Measurements from ENCODE around the gene PDE3B. TPM values are rescaled to one million over a fixed set of nuclear protein-coding genes. Genes with fewer than 3 reads are reported as not detected.
"Not testable (repeated sequence)": the region's sequence is repeated elsewhere in the genome, so short reads cannot be mapped to it uniquely, and the experiment has no call there.

The PDE3B gene
- polyA plus RNA-seq, 1 of the 3 experiments (the other 2 are of a cell fraction), result 0.26 TPM

DNA sequence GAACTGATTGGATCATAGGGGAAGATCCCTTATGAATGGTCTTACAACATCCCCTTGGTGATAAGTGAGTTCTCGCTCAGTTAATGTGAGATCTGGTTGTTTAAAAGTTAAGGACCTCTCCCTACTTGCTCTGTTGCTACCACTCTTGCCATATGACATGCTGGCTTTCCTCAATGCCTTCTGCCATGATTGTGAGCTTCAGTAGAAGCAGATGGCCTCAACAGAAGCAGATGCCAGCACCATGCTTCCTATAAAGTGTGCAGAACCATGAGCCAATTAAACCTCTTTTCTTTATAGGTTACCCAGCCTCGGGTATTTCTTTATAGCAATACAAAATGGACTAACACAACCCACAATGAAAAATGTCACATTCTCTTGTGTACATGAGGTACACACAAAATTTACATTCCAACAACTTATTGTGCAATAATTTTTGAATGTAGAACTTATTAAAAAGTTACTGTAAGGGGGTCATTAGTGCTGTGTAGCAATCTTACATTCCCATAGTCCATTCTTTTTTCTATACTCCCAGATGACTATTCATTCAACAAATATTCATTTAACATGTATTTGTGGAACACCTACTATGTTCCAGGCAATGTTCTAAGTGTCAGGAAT is 238.1 kb downstream of the PDE3B start:
- peaks cover 15 to 38% of the 10 kb centered on the region in 2 experiments for H3K36me3 ChIP-seq (replicated peaks in 1 of 2; ENCODE audit: control insufficient read depth in 1 of 2, insufficient read depth in 2 of 2, low read length in 1 of 2)
- TF ChIP-seq RAD21 (IDR thresholded peaks at IDR 0.05; ENCODE audit: low read length) (no peak), MEF2A (IDR thresholded peaks at IDR 0.05; ENCODE audit: borderline replicate concordance, low read depth) (no peak), EZH2phosphoT487 (IDR thresholded peaks at IDR 0.05; ENCODE audit: borderline replicate concordance, low read depth) (no peak), GABPA (IDR thresholded peaks at IDR 0.05; ENCODE audit: low read depth) (no peak), RXRA (IDR thresholded peaks at IDR 0.05; ENCODE audit: borderline replicate concordance, low read depth) (no peak)
- TF ChIP-seq, protein P1, sequence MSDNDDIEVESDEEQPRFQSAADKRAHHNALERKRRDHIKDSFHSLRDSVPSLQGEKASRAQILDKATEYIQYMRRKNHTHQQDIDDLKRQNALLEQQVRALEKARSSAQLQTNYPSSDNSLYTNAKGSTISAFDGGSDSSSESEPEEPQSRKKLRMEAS (IDR thresholded peaks at IDR 0.05; ENCODE audit: low read depth), result no peak
- H3F3A ChIP-seq (replicated peaks; ENCODE audit: insufficient read depth), result no peaks in the 10 kb centered on the region
- WGBS (ENCODE audit: low lambda C conversion rate), result 93% methylated on average over 2 of the region's 2 CpGs
- no peaks in the 10 kb centered on the region for H3K9me2 ChIP-seq
- no peaks in the 10 kb centered on the region for H3K27me3 ChIP-seq (ENCODE audit: insufficient read depth)
- H4K20me1 ChIP-seq (ENCODE audit: insufficient read depth), result no peaks in the 10 kb centered on the region
- H3K4me2 ChIP-seq, result no peak overlapping the region
- H3K4me1 ChIP-seq (ENCODE audit: control insufficient read depth in 1 of 2, insufficient read depth in 2 of 2, low read depth in 1 of 2, low read length in 1 of 2), result no peaks in the 10 kb centered on the region; a peak in 1 of 4 replicates
- H2AFZ ChIP-seq (ENCODE audit: low read depth), result no peak overlapping the region
- no peak overlapping the region for H3K9ac ChIP-seq
- no peak overlapping the region for H3K4me3 ChIP-seq (ENCODE audit: low read depth in 2 of 2, low read length in 1 of 2)
- no peak overlapping the region for H3K27ac ChIP-seq (ENCODE audit: low read depth in 2 of 2, low read length in 1 of 2)
- POLR2A ChIA-PET, result no interaction called here
- H3K79me2 ChIP-seq (ENCODE audit: insufficient read depth), result peaks cover 3% of the 10 kb centered on the region; the same call in 1 of the 2 replicates
- DNase-seq, result no peak
- CTCF ChIA-PET, result no interaction called here
- no peaks in the 10 kb centered on the region for H3K9me3 ChIP-seq

DNA sequence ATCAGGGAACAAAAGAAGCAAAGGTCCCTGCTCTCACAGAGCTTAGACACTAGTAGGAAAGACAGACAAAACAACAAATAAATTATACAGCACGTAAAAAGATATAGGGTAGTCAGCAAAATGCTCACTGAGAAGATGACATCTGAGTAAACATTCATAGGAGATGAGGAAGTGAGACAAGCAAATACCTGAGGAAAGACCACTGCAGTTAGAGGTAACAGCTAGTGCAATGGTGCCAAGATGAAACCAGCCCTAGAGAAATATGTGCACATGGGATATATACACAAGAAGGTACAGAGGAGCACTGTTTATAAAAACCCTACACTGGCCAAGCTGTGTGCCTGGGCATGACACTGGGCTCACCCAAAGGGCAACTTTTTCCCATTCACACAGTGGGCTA is 238.6 kb downstream of the PDE3B start:
- Histone ChIP-seq H3K9ac (no peak overlapping the region), H3K9me2 (no peaks in the 10 kb centered on the region), H4K20me1 (ENCODE audit: insufficient read depth) (no peaks in the 10 kb centered on the region), H3K27ac (ENCODE audit: low read depth in 2 of 2, low read length in 1 of 2) (no peak overlapping the region), H3K9me3 (no peaks in the 10 kb centered on the region), H3K36me3 (replicated peaks in 1 of 2; ENCODE audit: control insufficient read depth in 1 of 2, insufficient read depth in 2 of 2, low read length in 1 of 2) (peaks cover 15 to 34% of the 10 kb centered on the region in 2 experiments), H3K4me1 (ENCODE audit: control insufficient read depth in 1 of 2, insufficient read depth in 2 of 2, low read depth in 1 of 2, low read length in 1 of 2) (no peaks in the 10 kb centered on the region; a peak in 1 of 4 replicates), H3F3A (replicated peaks; ENCODE audit: insufficient read depth) (no peaks in the 10 kb centered on the region), H2AFZ (ENCODE audit: low read depth) (no peak overlapping the region), H3K4me2 (no peak overlapping the region), H3K27me3 (ENCODE audit: insufficient read depth) (no peaks in the 10 kb centered on the region), H3K4me3 (ENCODE audit: low read depth in 2 of 2, low read length in 1 of 2) (no peak overlapping the region), H3K79me2 (ENCODE audit: insufficient read depth) (peaks cover 3% of the 10 kb centered on the region; the same call in 1 of the 2 replicates)
- ChIA-PET CTCF (no interaction called here), POLR2A (no interaction called here)
- 100% methylated on average over 1 of the region's 1 CpG for whole genome bisulfite sequencing (ENCODE audit: low lambda C conversion rate)
- no peak for TF ChIP-seq EP300 (IDR thresholded peaks at IDR 0.05; ENCODE audit: borderline replicate concordance in 1 of 2, low read depth in 1 of 2, low read length in 1 of 2)
- TF ChIP-seq RXRA (IDR thresholded peaks at IDR 0.05; ENCODE audit: borderline replicate concordance, low read depth), result no peak
- TF ChIP-seq, protein P2, sequence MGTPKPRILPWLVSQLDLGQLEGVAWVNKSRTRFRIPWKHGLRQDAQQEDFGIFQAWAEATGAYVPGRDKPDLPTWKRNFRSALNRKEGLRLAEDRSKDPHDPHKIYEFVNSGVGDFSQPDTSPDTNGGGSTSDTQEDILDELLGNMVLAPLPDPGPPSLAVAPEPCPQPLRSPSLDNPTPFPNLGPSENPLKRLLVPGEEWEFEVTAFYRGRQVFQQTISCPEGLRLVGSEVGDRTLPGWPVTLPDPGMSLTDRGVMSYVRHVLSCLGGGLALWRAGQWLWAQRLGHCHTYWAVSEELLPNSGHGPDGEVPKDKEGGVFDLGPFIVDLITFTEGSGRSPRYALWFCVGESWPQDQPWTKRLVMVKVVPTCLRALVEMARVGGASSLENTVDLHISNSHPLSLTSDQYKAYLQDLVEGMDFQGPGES (IDR thresholded peaks at IDR 0.05; ENCODE audit: low read depth, low read length), result no peak
- no peak for TF ChIP-seq MXI1 (IDR thresholded peaks at IDR 0.05; ENCODE audit: low read depth, low read length)
- TF ChIP-seq CHD2 (IDR thresholded peaks at IDR 0.05; ENCODE audit: low read length, partially characterized antibody), result no peak
- TF ChIP-seq MEF2A (IDR thresholded peaks at IDR 0.05; ENCODE audit: borderline replicate concordance, low read depth), result no peak
- no peak for DNase-seq

DNA sequence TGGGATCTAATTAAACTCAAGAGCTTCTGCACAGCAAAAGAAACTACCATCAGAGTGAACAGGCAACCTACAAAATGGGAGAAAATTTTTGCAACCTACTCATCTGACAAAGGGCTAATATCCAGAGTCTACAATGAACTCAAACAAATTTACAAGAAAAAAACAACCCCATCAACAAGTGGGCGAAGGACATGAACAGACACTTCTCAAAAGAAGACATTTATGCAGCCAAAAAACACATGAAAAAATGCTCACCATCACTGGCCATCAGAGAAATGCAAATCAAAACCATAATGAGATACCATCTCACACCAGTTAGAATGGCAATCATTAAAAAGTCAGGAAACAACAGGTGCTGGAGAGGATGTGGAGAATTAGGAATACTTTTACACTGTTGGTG is 240.1 kb downstream of the PDE3B start:
- H3K9me2 ChIP-seq; H3K4me2 ChIP-seq; H3F3A ChIP-seq (replicated peaks; ENCODE audit: insufficient read depth); H3K27ac ChIP-seq (ENCODE audit: low read depth in 2 of 2, low read length in 1 of 2); H4K20me1 ChIP-seq (ENCODE audit: insufficient read depth); H3K27me3 ChIP-seq (ENCODE audit: insufficient read depth); POLR2A ChIA-PET; H2AFZ ChIP-seq (ENCODE audit: low read depth); CTCF ChIA-PET; DNase-seq; H3K9ac ChIP-seq; H3K4me3 ChIP-seq (ENCODE audit: low read depth in 2 of 2, low read length in 1 of 2); H3K79me2 ChIP-seq (ENCODE audit: insufficient read depth); H3K9me3 ChIP-seq; H3K4me1 ChIP-seq (ENCODE audit: control insufficient read depth in 1 of 2, insufficient read depth in 2 of 2, low read depth in 1 of 2, low read length in 1 of 2): not testable (repeated sequence)
- WGBS (ENCODE audit: low lambda C conversion rate), result 92% methylated on average over 1 of the region's 1 CpG
- H3K36me3 ChIP-seq (replicated peaks in 1 of 2; ENCODE audit: control insufficient read depth in 1 of 2, insufficient read depth in 2 of 2, low read length in 1 of 2), result peaks cover 7 to 26% of the 10 kb centered on the region in 2 experiments

Data from SK-N-SH (cell line).